SH-SY5Y (cell line): ENCODE measurements around the gene C11orf86.

ENCODE experiments used
- GATA2 ChIP-seq: IDR thresholded peaks from 2 replicates; pipeline ENCODE4 v1.6.1; 2011; ENCODE audit warnings: mild to moderate bottlenecking, low read depth, low read length
- GATA3 ChIP-seq: IDR thresholded peaks from 2 replicates; pipeline ENCODE4 v1.6.1; 2011; ENCODE audit warnings: low read depth, mild to moderate bottlenecking, low read length, moderate library complexity

- no peak for TF ChIP-seq GATA3
- no peak for TF ChIP-seq GATA2
Observed at GRCh38 chr11:66956689-66957290, 18.3 kb upstream of the C11orf86 start.
